HG03064 (cell line): Measurements from ENCODE around the gene NPFFR1.

Experiments
- ATAC-seq: cut with Tn5 transposase; IDR thresholded peaks from one replicate; pipeline ENCODE4 v1.9.1; 2021; ENCODE audit warnings: low read depth; ENCODE audit not compliant: unreplicated experiment

The NPFFR1 gene, protein sequence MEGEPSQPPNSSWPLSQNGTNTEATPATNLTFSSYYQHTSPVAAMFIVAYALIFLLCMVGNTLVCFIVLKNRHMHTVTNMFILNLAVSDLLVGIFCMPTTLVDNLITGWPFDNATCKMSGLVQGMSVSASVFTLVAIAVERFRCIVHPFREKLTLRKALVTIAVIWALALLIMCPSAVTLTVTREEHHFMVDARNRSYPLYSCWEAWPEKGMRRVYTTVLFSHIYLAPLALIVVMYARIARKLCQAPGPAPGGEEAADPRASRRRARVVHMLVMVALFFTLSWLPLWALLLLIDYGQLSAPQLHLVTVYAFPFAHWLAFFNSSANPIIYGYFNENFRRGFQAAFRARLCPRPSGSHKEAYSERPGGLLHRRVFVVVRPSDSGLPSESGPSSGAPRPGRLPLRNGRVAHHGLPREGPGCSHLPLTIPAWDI

DNA sequence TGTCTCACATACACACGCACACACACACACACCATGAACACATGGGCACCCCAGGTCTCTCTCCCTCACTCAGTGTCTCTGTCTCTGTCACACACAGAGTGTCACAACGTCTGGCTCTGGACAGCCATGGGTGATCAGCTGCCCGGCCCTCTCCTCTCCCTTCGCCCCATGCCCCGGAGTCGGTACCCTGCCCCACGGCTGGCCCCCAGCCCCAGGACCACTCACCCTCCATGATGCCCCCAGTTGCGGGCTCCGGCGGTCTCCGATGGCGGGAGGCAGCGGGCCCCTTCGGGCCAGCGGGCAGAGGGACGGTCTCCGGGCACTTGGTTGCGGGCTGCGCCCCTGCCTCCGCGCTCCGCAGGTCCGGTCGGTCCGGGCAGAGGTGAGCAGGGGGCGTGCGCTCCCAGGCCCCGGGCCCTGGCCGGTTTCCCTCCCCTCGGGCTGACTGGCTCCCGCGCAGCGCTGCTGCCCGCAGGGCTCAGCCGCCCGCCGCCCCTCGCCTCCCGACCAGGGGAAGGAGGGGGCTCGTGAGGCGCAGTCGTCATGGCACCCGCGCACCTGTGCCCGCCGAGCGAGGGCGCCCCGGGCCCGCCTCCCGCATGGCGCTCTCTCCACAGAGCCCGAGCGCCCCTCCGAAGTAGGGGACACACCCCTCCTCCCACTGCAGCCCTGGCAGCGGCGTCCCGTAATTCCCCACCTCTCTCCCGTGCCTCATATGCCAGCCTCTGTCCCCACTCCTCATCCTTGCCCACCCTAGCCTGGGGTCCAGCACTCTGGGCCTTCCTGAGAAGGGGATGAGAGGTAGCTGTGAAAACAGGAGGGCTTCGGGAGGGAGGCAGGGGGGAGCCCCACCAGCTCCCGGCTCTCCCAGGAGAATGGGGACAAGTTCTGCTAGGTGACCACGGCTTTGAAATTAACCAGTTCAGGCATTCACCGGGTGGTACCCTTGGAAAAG, at the start of gene NPFFR1:
Gene NPFFR1, minus strand, starts transcription at position 560 of the 955 bp plus-strand sequence. Its CDS starts 328 bp downstream, at position 232.
- ATAC-seq = no peak

DNA sequence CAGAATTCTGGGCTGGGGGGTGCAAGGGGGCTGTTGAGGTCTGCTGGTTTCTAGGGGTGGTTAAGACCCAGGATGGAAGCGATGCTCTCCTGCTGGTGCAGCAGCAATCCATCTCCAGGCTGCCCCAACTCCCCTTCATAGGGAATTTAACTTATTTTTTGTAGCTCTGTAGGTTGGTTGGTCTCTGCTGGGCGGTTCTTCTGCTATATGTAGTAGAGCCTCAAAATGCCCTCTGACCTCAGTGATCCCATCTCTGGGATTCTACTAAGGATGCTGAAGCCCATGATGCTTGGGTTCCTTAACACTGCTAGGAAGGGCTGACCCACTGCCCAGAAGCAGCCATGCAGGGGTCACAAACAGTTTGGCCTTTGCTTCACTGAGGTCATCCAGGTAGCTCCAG, 49.5 kb upstream of the NPFFR1 start:
- ATAC-seq = no peak

DNA sequence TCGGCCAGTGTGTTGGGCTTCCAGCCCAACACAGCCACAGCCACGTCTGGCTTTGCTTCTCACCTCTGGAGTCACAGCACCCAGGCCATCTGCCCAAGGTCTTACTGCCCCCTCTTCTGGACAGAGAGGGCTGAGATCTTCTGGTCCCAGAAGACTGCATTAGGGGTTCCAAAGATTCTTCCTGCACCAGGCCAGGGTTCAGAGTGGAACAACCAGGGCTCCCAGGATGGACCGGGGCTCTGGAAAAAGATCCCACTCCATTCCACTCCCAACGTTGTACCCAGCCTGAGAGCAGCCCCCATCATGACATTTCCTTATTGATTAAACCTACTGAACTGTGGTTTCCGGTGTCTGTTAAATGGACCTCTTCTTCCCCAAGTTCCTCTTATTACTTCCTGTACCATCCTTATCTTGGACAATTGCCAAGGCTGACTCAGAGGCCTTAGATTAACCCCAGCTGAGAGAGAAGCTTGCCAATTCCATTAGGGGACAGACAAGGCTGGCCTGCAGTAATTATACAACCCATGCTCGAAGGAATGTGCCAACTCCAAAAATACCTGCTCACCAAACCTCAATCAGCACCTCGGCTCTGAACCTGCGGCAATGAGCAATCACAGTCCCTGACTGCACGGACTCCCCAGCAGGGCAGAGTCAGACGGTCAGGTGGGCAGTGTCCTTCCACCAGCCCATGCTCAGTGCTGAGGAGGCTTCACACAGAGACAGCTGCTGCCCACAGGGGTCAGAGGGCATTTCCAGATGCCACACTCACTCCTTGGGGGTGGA, 47.9 kb upstream of the NPFFR1 start:
- ATAC-seq = no peak

DNA sequence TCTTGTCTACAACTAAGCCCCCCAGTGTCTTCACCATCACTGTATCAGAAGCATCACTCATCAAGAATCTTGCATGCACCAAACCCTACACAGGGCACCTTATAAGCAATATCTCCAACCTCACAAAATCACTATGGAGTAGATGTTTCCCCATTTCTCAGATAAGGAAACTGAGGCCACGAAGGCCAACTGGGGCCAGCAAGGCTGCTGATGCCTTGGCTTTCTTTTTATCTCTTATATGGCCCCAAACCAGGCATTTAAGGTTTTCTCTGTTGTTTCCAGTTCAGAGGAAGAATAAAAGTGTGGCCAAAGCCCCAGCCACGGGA, 47.3 kb upstream of the NPFFR1 start:
- ATAC-seq = no peak

DNA sequence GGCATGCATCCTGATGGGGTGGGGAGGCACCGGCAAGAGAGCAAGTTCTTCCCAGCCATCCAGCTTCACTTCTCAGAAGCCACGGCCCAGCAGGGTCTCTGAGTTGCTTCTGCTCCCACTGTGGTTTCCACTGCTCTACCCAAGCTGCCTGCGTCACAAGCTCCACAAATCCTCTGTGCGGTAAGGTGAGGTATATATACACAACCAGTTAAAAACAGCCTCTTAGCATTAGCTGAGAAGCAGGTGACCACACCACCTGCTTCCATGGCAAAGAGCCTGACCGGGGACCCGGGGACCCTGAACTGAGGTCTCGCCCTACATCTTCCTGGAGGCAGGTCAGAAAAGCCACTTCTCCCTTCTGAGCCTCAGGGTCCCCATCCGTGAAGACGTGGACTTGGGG, 46.9 kb upstream of the NPFFR1 start:
- no peak for ATAC-seq

DNA sequence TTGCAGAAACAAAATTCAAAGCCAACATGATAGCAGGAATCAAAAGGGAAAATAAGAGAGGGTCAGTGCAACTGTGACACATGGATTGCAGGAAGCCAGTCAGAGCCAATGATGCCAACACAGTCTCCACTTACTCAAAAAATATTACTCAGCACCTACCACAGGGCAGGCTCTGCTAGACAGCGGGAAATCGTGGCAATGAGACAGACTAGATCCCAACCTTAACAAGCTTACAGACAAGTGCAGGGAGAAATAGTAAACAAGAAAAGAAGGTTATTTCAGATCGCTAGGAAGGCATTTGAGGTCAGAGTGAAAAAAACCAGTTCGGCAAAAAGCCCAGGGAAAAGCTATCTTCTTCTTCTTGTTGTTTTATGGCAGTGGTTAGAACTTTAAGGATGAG, 45.2 kb upstream of the NPFFR1 start:
- no peak for ATAC-seq

DNA sequence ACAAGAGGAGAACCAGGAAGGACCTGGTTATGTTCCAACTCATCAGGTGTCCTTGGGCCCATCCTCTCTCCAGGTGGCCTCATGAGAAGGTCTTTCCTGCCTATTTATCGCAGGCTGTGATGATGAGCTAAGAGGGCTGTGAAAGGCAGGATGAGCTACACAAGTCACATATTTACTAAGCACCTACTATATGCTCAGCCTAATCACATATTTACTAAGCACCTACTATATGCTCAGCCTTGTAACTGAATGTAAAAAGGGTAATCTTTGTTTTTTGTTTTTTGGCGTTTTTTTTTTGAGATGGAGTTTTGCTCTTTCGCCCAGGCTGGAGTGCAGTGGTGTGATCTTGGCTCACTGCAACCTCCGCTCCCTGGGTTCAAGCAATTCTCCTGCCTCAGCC, 44.2 kb upstream of the NPFFR1 start:
- ATAC-seq = no peak

DNA sequence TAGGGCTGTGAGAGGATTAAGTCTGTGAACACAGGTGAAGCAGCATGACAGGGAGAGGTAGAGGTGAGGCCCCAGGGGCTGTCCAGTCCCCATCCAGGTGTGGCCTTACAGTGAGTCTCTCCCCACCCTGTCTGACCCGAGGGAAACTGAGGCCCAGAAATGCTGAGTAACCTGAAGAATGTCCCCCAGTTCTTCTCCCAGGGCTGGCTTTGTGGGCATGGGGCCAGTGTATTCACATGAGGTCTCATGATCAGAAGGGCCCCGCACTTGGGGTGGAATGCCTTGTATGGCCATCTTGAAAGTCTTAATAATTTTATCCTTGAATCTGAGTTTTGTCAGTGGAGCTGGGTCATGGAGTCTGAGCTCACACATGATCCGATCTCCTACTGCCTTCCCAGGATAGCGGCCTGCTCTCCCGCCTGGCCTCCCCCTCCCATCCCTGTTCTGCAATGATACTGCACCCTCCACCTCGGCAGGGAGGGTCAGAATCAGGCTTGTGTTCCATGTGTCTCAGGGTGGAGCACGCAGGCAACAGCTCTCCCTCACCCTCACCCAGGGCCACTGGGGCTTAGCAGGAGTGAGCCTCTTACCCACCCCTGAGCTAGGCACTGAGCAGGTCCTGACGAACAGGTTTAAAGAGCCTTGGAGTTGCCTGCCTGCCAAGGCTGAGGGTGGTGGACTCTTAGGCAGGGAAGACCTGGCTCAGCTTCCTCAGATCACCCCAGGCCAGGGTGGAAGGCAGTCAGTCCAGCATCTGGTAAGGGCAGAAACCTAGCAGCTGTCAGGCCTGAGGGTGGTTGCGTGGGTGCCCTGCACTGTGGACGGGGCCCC, 41.4 kb upstream of the NPFFR1 start:
- ATAC-seq = no peak

DNA sequence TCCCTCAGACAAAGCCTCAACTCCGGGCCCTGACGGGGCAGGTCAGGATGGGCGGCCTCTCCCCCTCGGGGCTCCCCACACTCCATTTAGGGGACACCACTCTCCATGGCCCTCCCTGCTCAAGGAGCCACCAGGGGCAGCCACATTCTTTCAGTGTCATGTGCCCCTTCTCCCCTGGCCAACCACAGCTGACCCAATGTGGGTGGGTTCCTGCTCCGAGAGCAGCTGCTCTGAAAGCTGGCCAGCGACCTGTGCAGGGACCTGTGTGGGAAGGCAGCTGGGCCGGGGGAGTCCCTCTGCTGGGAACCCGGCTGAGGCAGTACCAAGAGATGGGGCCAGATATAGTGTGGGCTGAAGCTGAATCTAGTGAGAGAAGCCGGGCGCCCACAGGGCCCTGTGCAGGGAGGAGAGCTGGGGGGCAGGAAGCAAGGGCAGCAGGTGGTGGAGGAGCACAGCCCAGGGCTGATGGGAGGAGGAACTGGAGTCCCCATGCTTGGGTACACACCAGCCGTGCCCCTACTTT, 40.6 kb upstream of the NPFFR1 start:
- peak; percentile 67 for ATAC-seq

DNA sequence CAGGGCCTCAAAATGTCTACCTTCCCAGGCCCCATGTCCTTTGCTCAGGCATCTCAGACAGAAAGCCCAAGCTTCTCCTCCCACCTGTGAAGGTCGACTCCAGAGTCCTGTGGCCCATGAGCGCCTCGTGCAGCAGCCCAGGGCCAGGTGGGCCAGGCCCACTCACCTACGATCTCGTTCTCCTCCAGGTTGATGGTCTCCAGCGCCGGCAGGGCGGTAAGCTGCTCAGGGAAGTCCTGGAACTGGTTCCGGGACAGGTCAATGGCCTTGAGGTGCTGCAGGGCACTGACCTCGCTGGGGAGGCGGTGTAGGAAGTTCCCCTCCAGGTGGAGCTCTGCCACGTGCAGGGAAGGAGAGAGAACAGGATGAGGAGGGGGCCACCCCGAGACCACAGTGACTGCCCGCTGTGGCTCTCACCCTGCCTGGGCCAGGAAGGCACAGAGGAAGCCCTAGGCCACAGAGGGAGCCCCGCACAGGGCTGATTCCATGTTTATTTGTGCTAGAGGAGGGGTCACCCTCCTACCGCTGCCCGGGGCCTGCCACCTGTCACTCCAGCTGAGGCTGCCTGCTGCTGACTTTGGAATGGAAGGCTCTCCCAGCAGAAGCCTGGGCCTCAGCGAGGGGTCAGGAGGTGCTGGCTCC, 40.0 kb upstream of the NPFFR1 start:
- ATAC-seq = no peak

DNA sequence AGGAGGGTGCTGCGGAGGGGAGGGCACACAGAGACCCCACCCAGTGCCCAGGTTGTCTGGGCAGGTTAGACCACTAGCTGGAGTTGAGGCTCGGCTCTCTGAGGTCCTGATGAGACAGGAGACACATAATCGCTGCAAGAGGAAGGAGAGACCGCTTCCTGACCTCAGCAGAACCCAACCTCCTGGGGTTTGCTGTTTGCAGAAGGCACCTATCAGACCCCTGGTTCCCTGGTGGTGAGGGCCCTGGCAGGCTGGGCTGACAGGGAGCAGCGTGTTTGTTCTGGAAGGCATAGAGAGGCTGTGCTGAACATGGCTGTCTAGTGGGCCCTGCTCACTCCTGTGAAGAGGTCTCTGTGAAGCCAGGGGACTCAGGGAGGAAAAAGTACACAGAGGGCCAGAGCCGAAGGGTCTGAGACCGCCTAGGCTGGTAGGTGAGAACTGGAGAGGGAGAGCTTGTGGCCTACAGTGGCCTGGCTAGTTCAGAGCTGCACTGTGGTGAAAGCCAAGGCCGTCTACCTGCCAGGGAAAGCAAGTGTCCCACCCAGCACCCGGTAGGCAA, 39.4 kb upstream of the NPFFR1 start:
- ATAC-seq = no peak

DNA sequence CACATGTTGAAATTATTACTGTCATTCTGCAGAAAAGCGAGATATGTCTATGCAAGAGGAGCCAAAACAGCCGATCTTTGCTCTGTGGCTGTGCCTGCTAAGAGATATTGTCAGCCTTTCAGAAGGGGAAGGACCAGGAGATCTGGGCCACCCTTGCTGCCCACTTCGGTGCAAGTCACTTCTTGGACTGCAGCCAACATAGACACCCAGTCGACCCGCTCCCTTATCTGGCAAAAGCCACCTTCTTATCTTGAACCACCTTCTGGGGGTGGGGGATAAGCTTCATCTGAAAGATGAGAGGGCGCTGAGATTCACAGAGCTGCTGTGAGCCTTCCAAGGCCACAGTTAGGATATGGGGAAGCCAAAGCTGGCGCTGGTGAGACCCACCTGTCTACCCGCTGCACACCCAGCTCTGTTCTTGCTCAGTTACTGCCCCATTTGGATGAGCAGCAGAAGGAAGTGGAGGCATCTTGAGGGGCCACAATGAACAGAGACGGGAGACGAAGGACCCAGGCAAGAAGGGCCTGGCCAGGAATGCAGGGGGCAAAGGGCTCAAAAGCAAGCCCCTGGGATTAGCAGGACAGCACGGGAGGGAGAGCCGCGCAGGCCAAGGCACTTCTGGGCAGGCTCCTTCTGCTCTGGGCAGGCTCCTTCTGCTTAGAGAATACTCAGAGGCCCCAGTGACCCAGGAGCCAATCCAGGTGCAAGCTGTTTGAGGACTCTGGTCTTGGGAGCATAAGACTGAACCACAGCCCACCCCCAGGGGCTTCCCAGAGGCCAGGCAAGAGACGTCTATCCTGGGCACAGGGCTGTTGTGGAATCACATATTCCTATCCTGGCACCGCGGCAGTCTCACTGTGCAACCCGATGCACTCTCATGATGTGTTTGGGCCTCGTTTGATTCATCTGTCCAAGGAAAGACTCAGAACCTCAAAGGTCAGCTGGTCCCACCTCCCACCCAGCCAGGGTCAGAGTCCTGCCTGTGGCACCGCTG, 38.4 kb upstream of the NPFFR1 start:
- ATAC-seq = no peak

DNA sequence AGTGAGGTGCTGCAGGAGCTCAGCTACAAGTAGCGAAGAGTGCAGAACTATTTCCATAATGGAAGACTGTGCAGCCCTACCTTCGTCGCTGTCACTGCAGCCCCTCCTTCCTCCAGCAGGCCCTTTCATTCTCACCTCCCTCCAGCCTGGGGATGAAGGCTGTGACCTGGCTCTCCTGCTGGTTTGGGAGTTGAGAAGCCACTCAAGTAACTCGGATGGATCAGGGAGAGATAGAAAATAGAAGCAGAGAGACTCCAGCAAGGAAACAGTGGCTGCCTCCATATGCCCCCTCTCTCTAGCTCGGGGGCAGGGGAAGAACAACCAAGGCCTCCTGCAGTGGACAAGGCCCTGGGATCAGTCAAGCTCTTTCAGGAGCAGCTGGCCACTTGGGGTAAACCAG, 37.4 kb upstream of the NPFFR1 start:
- no peak for ATAC-seq

DNA sequence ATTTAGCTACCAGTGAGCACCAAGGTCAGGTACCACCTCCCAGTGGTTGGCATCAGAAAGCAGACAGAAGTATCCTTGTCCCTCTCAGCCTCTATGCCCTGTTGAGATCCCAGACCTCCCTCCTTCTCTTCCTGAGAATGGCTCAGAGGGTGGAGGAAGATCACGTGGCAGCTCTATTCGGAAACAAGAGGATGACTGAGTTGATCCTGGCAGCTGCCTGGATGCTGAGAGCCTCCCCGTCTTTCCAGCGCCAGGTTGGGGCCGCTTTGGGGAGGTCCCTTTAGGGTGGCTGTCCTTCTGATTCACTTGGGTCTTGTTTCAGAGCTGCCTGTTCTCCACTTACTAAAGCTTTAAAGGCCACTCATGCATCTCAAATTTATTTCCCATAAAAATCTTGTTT, 36.9 kb upstream of the NPFFR1 start:
- no peak for ATAC-seq

DNA sequence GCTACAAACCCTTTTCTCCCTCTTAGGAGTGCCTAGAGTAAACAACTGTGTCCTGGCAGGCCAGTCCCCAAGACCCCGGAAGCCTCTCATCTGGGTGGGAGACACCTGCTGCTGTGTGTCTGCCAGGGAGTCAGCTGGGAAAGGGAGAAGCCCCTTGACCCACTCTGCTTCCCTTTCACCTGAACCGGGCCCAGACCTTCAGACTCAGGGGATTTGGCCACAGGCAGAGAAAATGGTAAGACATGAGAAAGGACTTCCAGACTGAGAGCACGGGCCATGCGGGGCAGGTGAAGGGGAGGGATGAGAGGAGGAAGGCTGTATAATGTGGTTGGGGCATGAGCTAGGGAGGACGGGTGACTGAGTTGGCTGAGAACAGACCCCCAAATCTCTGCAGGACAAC, 36.0 kb upstream of the NPFFR1 start:
- no peak for ATAC-seq

DNA sequence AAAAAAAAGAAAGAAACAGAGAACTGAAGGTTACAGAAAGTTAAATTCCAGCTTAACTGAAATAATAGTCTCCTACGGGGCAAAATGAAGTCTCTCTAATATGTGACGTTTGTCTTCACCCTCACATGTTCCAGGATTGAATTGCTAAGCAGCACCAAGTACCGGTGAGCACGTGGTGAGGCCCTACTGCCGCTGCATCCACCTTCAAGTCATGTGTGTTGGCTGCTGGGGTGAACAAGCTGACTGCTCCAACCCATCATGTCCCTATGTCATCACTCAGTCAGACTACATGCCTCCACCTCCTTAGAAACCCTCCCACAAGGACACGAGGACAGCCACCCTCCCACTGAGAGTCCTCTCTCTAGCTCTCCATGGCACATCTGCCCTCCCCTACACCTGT, 35.4 kb upstream of the NPFFR1 start:
- no peak for ATAC-seq

DNA sequence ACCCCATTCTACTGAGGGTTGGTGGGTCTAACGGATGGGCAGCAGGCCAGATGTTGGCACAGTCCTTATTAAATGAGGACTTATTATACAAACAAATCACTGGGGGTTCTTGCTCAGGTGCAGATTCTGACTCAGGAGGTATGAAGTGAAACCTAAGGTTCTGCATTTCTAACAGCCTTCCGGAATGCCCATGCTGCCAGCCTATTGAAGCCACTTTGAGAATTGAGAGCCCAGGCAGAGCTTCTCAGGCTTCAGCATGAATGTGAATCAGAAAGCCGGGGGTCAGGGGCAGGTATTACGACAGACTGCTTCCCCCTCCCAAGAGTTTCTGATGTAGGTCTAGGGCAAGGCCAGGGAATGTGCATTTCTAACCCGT, 34.1 kb upstream of the NPFFR1 start:
- no peak for ATAC-seq
